ENCODE measurements around the gene NLRC4.

DNA sequence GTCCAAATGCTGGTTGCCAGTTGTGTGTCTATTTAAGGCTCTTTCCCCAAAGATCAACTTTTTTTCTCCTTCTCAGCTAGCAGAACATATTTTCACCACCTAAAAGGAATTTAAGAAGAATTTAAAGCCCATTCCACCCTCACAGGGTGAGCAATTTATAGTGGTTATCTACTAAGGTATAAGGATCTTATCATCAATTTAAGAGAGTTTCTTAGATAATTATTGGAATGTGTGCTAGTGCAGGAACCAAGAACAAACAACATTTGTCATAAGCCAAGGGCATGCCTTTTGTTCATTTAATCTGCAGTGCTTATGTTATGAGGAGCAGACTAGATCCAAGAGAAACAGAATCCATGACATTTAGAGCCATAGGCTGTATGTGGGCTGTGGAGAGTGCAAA lies 37.2 kb downstream of the NLRC4 start:
- TF ChIP-seq, protein P1, sequence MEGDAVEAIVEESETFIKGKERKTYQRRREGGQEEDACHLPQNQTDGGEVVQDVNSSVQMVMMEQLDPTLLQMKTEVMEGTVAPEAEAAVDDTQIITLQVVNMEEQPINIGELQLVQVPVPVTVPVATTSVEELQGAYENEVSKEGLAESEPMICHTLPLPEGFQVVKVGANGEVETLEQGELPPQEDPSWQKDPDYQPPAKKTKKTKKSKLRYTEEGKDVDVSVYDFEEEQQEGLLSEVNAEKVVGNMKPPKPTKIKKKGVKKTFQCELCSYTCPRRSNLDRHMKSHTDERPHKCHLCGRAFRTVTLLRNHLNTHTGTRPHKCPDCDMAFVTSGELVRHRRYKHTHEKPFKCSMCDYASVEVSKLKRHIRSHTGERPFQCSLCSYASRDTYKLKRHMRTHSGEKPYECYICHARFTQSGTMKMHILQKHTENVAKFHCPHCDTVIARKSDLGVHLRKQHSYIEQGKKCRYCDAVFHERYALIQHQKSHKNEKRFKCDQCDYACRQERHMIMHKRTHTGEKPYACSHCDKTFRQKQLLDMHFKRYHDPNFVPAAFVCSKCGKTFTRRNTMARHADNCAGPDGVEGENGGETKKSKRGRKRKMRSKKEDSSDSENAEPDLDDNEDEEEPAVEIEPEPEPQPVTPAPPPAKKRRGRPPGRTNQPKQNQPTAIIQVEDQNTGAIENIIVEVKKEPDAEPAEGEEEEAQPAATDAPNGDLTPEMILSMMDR (IDR thresholded peaks at IDR 0.05), result no peak
- TF ChIP-seq POLR2AphosphoS5 (IDR thresholded peaks at IDR 0.05) (no peak), EP300 (IDR thresholded peaks at IDR 0.05) (no peak)
